Measurements from ENCODE around the gene C3orf18. TPM values are rescaled to one million over a fixed set of nuclear protein-coding genes. Genes with fewer than 3 reads are reported as not detected.

Gene C3orf18
- total and polyA plus RNA-seq, 11 donors = 25.4 to 56.8 (median 35.8) TPM

DNA sequence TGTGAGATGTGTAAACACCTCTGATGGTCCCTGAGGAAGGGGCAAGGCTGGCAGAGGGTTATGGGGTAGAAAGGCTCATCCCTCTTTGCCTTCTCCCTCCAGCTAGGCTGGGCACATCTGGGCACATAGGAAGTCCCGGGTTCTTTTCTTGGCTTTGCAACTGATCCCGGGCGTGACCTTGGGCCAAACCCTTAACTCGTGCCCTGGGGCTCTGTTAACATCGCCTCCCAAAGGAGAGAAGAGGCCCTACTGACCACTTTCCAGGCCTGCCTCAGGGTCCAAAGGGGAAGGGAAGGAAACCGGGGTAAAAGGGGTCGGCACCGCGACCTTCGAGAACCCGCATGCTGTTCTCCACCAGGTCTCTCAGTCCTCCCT, 549 bp downstream of the C3orf18 start:
- DNase-seq (no peak), ATAC-seq (peak in 1 of 4 donors; percentile 0)
- intact Hi-C loops (cut with DNase I) = loop anchor here in 1 of 10 donors (5.0 kb wide), 1 partner anchor 820 kb away; the partner anchor contains the start of gene MANF

DNA sequence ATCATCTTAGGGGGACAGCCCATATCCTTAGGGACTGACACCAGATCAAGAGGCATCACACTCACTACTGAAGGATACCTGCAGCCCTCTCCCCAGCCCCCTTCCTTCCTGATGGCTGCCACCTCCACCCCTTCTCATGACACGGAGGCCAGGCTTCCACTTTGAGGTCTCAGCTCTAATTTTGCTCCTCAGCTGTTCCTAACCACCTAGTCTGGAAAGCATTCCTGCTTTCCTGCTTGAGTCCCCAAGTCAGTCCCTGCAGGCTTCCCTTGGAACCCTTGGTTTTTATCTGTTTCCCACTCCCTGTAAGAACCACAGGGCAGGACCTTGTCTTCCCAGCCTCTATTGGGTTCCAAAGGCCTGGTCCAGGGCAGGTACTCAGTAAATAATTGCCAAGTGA, 3.2 kb downstream of the C3orf18 start:
- H3K36me3 ChIP-seq = peaks cover 0 to 15% (median 0%) of the 10 kb centered on the region in 9 donors
- 74 to 83% (median 78%) methylated on average over 1 of the region's 1 CpG for WGBS, 4 donors
- intact Hi-C loops (cut with DNase I) = no loop called here
- ATAC-seq (no peak), DNase-seq (no peak)
- no peak for TF ChIP-seq POLR2A (IDR thresholded peaks at IDR 0.05)
- TF ChIP-seq, protein P1, sequence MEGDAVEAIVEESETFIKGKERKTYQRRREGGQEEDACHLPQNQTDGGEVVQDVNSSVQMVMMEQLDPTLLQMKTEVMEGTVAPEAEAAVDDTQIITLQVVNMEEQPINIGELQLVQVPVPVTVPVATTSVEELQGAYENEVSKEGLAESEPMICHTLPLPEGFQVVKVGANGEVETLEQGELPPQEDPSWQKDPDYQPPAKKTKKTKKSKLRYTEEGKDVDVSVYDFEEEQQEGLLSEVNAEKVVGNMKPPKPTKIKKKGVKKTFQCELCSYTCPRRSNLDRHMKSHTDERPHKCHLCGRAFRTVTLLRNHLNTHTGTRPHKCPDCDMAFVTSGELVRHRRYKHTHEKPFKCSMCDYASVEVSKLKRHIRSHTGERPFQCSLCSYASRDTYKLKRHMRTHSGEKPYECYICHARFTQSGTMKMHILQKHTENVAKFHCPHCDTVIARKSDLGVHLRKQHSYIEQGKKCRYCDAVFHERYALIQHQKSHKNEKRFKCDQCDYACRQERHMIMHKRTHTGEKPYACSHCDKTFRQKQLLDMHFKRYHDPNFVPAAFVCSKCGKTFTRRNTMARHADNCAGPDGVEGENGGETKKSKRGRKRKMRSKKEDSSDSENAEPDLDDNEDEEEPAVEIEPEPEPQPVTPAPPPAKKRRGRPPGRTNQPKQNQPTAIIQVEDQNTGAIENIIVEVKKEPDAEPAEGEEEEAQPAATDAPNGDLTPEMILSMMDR (IDR thresholded peaks at IDR 0.05) = no peak
- H3K27ac ChIP-seq = peak overlapping the region in 1 of 12 donors; percentile 20
- H3K9me3 ChIP-seq = no peaks in the 10 kb centered on the region
- no peaks in the 10 kb centered on the region for H3K27me3 ChIP-seq
- no peak overlapping the region for H3K4me3 ChIP-seq
- H3K4me1 ChIP-seq = peaks cover 0 to 50% (median 19%) of the 10 kb centered on the region in 12 donors

More for the DNA sequence above, 549 bp downstream of the C3orf18 start:
- Histone ChIP-seq H3K9me3 (no peaks in the 10 kb centered on the region), H3K36me3 (peaks cover 0 to 15% (median 0%) of the 10 kb centered on the region in 9 donors), H3K4me3 (peak overlapping the region; percentile 54 to 95 (median 76)), H3K27ac (peak overlapping the region; percentile 38 to 98 (median 95)), H3K27me3 (no peaks in the 10 kb centered on the region), H3K4me1 (peaks cover 0 to 60% (median 31%) of the 10 kb centered on the region in 12 donors)
- WGBS, 4 donors = 8 to 13% (median 11%) methylated on average over 11 of the region's 11 CpGs
- TF ChIP-seq, protein P1 (IDR thresholded peaks at IDR 0.05) = no peak
- no peak for TF ChIP-seq POLR2A (IDR thresholded peaks at IDR 0.05)

DNA sequence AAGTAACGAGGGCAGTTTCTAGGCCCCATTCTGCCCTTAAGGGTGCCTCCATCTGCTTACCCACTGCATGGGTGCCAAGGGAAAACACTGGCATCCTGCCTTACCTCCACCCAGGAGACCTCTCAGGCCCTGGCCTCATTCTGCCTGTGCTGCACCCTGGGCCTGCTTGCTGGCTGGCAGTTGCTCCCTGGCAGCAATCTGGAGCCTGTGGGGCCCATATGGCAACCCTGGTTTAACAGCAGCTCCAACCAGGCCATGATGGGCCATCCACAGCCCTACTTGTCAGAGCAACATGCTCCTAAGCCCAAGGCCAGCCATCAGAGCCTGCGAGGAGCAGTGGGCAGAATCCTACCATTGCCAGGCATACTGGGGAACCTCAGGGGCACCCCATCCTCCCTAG, 3.7 kb downstream of the C3orf18 start:
- Histone ChIP-seq H3K36me3 (peaks cover 0 to 15% (median 0%) of the 10 kb centered on the region in 9 donors), H3K27ac (peak overlapping the region in 2 of 12 donors; percentile 20 to 39), H3K9me3 (no peaks in the 10 kb centered on the region), H3K27me3 (no peaks in the 10 kb centered on the region), H3K4me1 (peaks cover 0 to 55% (median 21%) of the 10 kb centered on the region in 12 donors), H3K4me3 (no peak overlapping the region)
- ATAC-seq = no peak
- 65 to 84% (median 75%) methylated on average over 2 of the region's 2 CpGs for WGBS, 4 donors
- no peak for DNase-seq
- intact Hi-C loops (cut with DNase I) = no loop called here
- TF ChIP-seq, protein P1 (IDR thresholded peaks at IDR 0.05) = no peak
- no peak for TF ChIP-seq POLR2A (IDR thresholded peaks at IDR 0.05)

DNA sequence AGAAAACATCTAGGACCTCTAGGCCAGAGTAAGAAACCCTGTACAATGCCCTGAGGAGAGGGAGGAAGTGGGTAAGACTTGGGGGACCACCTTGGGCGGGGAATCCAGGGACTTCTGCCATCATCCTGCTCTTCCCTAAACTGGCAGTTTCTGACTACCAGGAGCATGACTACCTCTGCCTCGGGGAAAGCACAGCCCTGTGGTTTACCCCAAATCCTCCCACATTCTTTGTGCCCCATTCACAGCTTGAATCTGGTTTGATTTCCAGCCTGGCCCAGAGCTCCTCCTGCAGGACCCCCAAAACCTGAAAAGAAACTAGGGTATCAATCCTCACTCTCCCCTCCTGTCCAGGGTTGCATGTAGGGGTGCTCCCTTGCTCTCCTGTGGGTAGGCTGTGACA, 4.7 kb downstream of the C3orf18 start:
- 78 to 91% (median 87%) methylated on average over 2 of the region's 2 CpGs for WGBS, 4 donors
- no peak for TF ChIP-seq POLR2A (IDR thresholded peaks at IDR 0.05)
- ATAC-seq = no peak
- peaks cover 0 to 54% (median 14%) of the 10 kb centered on the region in 12 donors for H3K4me1 ChIP-seq
- H3K36me3 ChIP-seq = peaks cover 0 to 15% (median 0%) of the 10 kb centered on the region in 9 donors
- intact Hi-C loops (cut with DNase I) = no loop called here
- H3K9me3 ChIP-seq = no peaks in the 10 kb centered on the region
- no peak overlapping the region for H3K4me3 ChIP-seq
- H3K27me3 ChIP-seq = no peaks in the 10 kb centered on the region
- DNase-seq = no peak
- H3K27ac ChIP-seq = no peak overlapping the region

DNA sequence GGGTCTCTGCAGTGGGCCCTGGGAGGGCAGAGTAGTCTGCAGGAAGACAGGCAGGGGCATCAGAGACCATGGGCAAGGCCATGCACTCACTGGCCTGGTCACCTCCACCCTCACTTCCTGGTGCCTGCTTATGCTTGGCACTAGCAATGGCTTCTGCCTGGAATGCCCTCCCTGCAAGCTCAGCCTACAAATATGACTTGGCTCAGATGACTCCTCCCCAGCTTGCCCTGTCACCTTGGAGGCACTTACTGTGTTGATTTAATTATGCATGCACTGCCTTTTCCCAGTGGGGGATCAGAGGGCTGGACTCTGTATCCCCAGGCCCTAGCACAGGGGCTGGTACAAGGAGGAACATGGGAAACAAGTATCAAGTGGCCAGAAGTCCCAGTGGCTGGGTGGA, 7.8 kb downstream of the C3orf18 start:
- H3K9me3 ChIP-seq = no peaks in the 10 kb centered on the region
- H3K36me3 ChIP-seq = peaks cover 0 to 3% (median 0%) of the 10 kb centered on the region in 9 donors
- no peak overlapping the region for H3K4me3 ChIP-seq
- DNase-seq (peak in 1 of 5 donors; percentile 25), ATAC-seq (peak; percentile 30 to 62 (median 48))
- no peak for TF ChIP-seq POLR2A (IDR thresholded peaks at IDR 0.05)
- TF ChIP-seq, protein P1 (IDR thresholded peaks at IDR 0.05) = no peak
- H3K27me3 ChIP-seq = no peaks in the 10 kb centered on the region
- H3K27ac ChIP-seq = peak overlapping the region in 4 of 12 donors; percentile 33 to 54 (median 45)
- peaks cover 0 to 37% (median 5%) of the 10 kb centered on the region in 12 donors for H3K4me1 ChIP-seq
- intact Hi-C loops (cut with DNase I) = no loop called here

Measured in heart left ventricle (tissue), 16 donors.